H1 (cell line): ENCODE results near the gene RPS6KB2. TPM values are rescaled to one million over a fixed set of nuclear protein-coding genes. Genes with fewer than 3 reads are reported as not detected.
A peak's percentile ranks its signal among the peaks of the same experiment; 100 is the strongest.

Source experiments
- CTCF ChIA-PET: fragments of 300-600 bp; sonication (Branson Sonifier 250); formaldehyde crosslinking; loops from one replicate; lab custom pipeline; 2021; ENCODE audit not compliant: partially characterized antibody; lab: Charles Lee
- POLR2A ChIA-PET: fragments of 300-600 bp; sonication (Branson Sonifier 250); formaldehyde crosslinking; loops from one replicate; lab custom pipeline; 2021; ENCODE audit warnings: inconsistent platforms; ENCODE audit not compliant: partially characterized antibody; lab: Charles Lee
- DNase-seq, 2 experiments: peaks; one replicate each; pipeline versions ENCODE4 v3.0.0 to v3.0.0-alpha.2; 2010 to 2022; ENCODE audit warnings: low spot score in 2 of 2, low read depth in 1 of 2, mixed read lengths in 1 of 2
- FAIRE-seq: peaks from 2 replicates; lab custom pipeline; 2011; peaks lifted over from hg19 to GRCh38; lab: Jason Lieb, UNC
- H2AFZ ChIP-seq: 2 replicates; pipeline ENCODE4 v1.8.1; 2012; ENCODE audit warnings: low read length, inconsistent platforms
- H2AK5ac ChIP-seq: 2 replicates; pipeline ENCODE4 v1.6.1; 2013; ENCODE audit warnings: low read depth, low read length
- H2BK120ac ChIP-seq: replicated peaks from 2 replicates; pipeline ENCODE3; 2013; ENCODE audit warnings: low read depth, low read length, inconsistent platforms
- H2BK12ac ChIP-seq: 2 replicates; pipeline ENCODE4 v1.6.1; 2013; ENCODE audit warnings: low read depth, low read length
- H2BK15ac ChIP-seq: 2 replicates; pipeline ENCODE4 v1.6.1; 2013; ENCODE audit warnings: low read length
- H2BK20ac ChIP-seq: 2 replicates; pipeline ENCODE4 v1.6.1; 2013; ENCODE audit warnings: low read length
- H2BK5ac ChIP-seq: 2 replicates; pipeline ENCODE4 v1.6.1; 2013; ENCODE audit warnings: low read depth, low read length
- H3K14ac ChIP-seq: 2 replicates; pipeline ENCODE4 v1.6.1; 2013; ENCODE audit warnings: inconsistent platforms; ENCODE audit not compliant: insufficient read length
- H3K18ac ChIP-seq: 2 replicates; pipeline ENCODE4 v1.6.1; 2013; ENCODE audit warnings: low read length; ENCODE audit errors: extremely low read depth
- H3K23ac ChIP-seq: 2 replicates; pipeline ENCODE4 v1.6.1; 2013; ENCODE audit warnings: inconsistent platforms; ENCODE audit not compliant: insufficient read length
- H3K23me2 ChIP-seq: 2 replicates; pipeline ENCODE4 v1.6.1; 2013; ENCODE audit warnings: low read depth, low read length
- H3K27ac ChIP-seq: 2 replicates; pipeline ENCODE4 v1.6.1; 2011; ENCODE audit warnings: low read depth, low read length, inconsistent platforms
- H3K27me3 ChIP-seq, 4 experiments: replicated peaks in 1 of 4; 1 replicate in 1 of 4; 2 replicates in 3 of 4; pipeline versions ENCODE4 v1.6.1 to v1.8.1; 2011 to 2013; ENCODE audit warnings: low read length in 3 of 4, mild to moderate bottlenecking in 3 of 4, inconsistent platforms in 2 of 4, mixed read lengths in 2 of 4, moderate library complexity in 1 of 4; ENCODE audit not compliant: control insufficient read depth in 3 of 4, insufficient read depth in 3 of 4; ENCODE audit errors: extremely low read depth in 1 of 4
- H3K36me3 ChIP-seq, 4 experiments: 2 replicates each; pipeline versions ENCODE4 v1.6.1 to v1.8.1; 2011 to 2013; ENCODE audit warnings: mild to moderate bottlenecking in 4 of 4, low read length in 3 of 4, moderate library complexity in 2 of 4, control low read depth in 1 of 4, inconsistent platforms in 1 of 4; ENCODE audit not compliant: insufficient read depth in 4 of 4, control insufficient read depth in 2 of 4
- H3K4ac ChIP-seq: replicated peaks from 2 replicates; pipeline ENCODE3; 2013; ENCODE audit warnings: low read length, low read depth, mixed read lengths, inconsistent platforms; ENCODE audit not compliant: insufficient read length
- H3K4me1 ChIP-seq, 4 experiments: replicated peaks in 1 of 4; 1 replicate in 1 of 4; 2 replicates in 3 of 4; pipeline versions ENCODE4 v1.6.1 to v1.8.1; 2011 to 2013; ENCODE audit warnings: low read length in 3 of 4, inconsistent platforms in 2 of 4, mixed read lengths in 1 of 4; ENCODE audit not compliant: insufficient read depth in 4 of 4, control insufficient read depth in 3 of 4
- H3K4me2 ChIP-seq, 2 experiments: 2 replicates each; pipeline versions ENCODE4 v1.6.1 to v1.8.1; 2011 to 2013; ENCODE audit warnings: low read depth in 2 of 2, low read length in 2 of 2, control low read depth in 1 of 2, inconsistent platforms in 1 of 2, mild to moderate bottlenecking in 1 of 2; ENCODE audit not compliant: insufficient read depth in 1 of 2
- H3K4me3 ChIP-seq, 4 experiments: fragments of 200-600, 300-600 bp in 1 of 4; sonication (generic), shearing (Covaris generic), sonication (Bioruptor Twin) in 1 of 4; 2 replicates each; pipeline versions ENCODE4 v1.5.1 to v1.8.1; 2011 to 2016; ENCODE audit warnings: low read length in 4 of 4, low read depth in 3 of 4, control low read depth in 2 of 4, inconsistent platforms in 2 of 4, mild to moderate bottlenecking in 2 of 4, mixed read lengths in 1 of 4, moderate library complexity in 1 of 4; ENCODE audit not compliant: insufficient read depth in 2 of 4; ENCODE audit errors: extremely low read depth in 1 of 4
- H3K56ac ChIP-seq: replicated peaks from 2 replicates; pipeline ENCODE3; 2013; ENCODE audit warnings: low read depth, mild to moderate bottlenecking, mixed read lengths, low read length, inconsistent platforms; ENCODE audit not compliant: insufficient read length
- H3K79me1 ChIP-seq: 2 replicates; pipeline ENCODE4 v1.6.1; 2013; ENCODE audit warnings: low read depth, low read length, control low read depth
- H3K79me2 ChIP-seq, 2 experiments: 2 replicates each; pipeline versions ENCODE4 v1.6.1 to v1.8.1; 2012 to 2013; ENCODE audit warnings: low read length in 2 of 2, mild to moderate bottlenecking in 2 of 2, inconsistent platforms in 1 of 2; ENCODE audit not compliant: insufficient read depth in 2 of 2, control insufficient read depth in 1 of 2
- H3K9ac ChIP-seq, 4 experiments: replicated peaks in 1 of 4; 1 replicate in 1 of 4; 2 replicates in 3 of 4; pipeline versions ENCODE4 v1.6.1 to v1.8.1; 2011 to 2013; ENCODE audit warnings: low read depth in 3 of 4, low read length in 3 of 4, control low read depth in 2 of 4, mild to moderate bottlenecking in 2 of 4, moderate library complexity in 2 of 4, inconsistent platforms in 1 of 4; ENCODE audit errors: extremely low read depth in 1 of 4
- H3K9me3 ChIP-seq, 2 experiments: 2 replicates each; pipeline versions ENCODE4 v1.6.1 to v1.8.1; 2012 to 2013; ENCODE audit warnings: mild to moderate bottlenecking in 2 of 2, moderate library complexity in 2 of 2, control low read depth in 1 of 2, inconsistent platforms in 1 of 2, low read depth in 1 of 2, low read length in 1 of 2, mixed read lengths in 1 of 2; ENCODE audit not compliant: insufficient read depth in 2 of 2
- H4K20me1 ChIP-seq, 2 experiments: replicated peaks in 1 of 2; 2 replicates each; pipeline versions ENCODE3 to v1.8.1; 2011 to 2013; ENCODE audit warnings: inconsistent platforms in 2 of 2, low read length in 2 of 2, mild to moderate bottlenecking in 1 of 2; ENCODE audit not compliant: insufficient read depth in 2 of 2, control insufficient read depth in 1 of 2
- H4K5ac ChIP-seq: 2 replicates; pipeline ENCODE4 v1.6.1; 2013; ENCODE audit warnings: low read length, low read depth, mixed read lengths, inconsistent platforms; ENCODE audit not compliant: insufficient read length
- H4K8ac ChIP-seq: 2 replicates; pipeline ENCODE4 v1.8.0; 2013; ENCODE audit warnings: mild to moderate bottlenecking, moderate library complexity, low read length, inconsistent platforms; ENCODE audit not compliant: insufficient read depth; ENCODE audit errors: extremely low read depth
- H4K91ac ChIP-seq: replicated peaks from 2 replicates; pipeline ENCODE3; 2013; ENCODE audit warnings: low read length, mixed read lengths, inconsistent platforms; ENCODE audit not compliant: insufficient read length
- CEBPB ChIP-seq: IDR thresholded peaks from 2 replicates; pipeline ENCODE4 v1.6.1; 2012; ENCODE audit warnings: low read depth, low read length
- CHD1 ChIP-seq: IDR thresholded peaks from 2 replicates; pipeline ENCODE4 v1.6.1; 2012; ENCODE audit warnings: low read depth, low read length, improper control_type of control experiment
- CHD2 ChIP-seq: IDR thresholded peaks from 2 replicates; pipeline ENCODE4 v1.6.1; 2012; ENCODE audit warnings: low read length, improper control_type of control experiment
- EGR1 ChIP-seq: IDR thresholded peaks from 2 replicates; pipeline ENCODE4 v1.6.1; 2011; ENCODE audit warnings: low read depth, low read length, borderline replicate concordance
- EP300 ChIP-seq, 2 experiments: IDR thresholded peaks; 1 replicate in 1 of 2; 2 replicates in 1 of 2; pipeline ENCODE4 v1.6.1; 2011 to 2012; ENCODE audit warnings: low read depth in 2 of 2, low read length in 2 of 2, mild to moderate bottlenecking in 2 of 2, borderline replicate concordance in 1 of 2, inconsistent platforms in 1 of 2, moderate library complexity in 1 of 2
- POU5F1 ChIP-seq: IDR thresholded peaks from 2 replicates; pipeline ENCODE4 v1.6.1; 2011; ENCODE audit warnings: low read depth, mild to moderate bottlenecking, low read length, moderate library complexity
- RNF2 ChIP-seq: fragments of 200-900, 300-1000 bp; sonication (generic); IDR thresholded peaks from 2 replicates; pipeline ENCODE4 v1.7.1; 2016; ENCODE audit warnings: borderline replicate concordance, low read depth, mild to moderate bottlenecking, antibody characterized with exemption, low read length; ENCODE audit not compliant: poor library complexity, severe bottlenecking; ENCODE audit errors: missing control alignments
- SIN3A ChIP-seq, 2 experiments: IDR thresholded peaks in 1 of 2; conservative IDR thresholded peaks in 1 of 2; 2 replicates each; pipeline ENCODE4 v1.6.1; 2011 to 2012; ENCODE audit warnings: low read length in 2 of 2, improper control_type of control experiment in 1 of 2, low read depth in 1 of 2, mild to moderate bottlenecking in 1 of 2
- SP2 ChIP-seq: IDR thresholded peaks from 2 replicates; pipeline ENCODE4 v1.6.1; 2012; ENCODE audit warnings: mild to moderate bottlenecking, low read length, inconsistent platforms
- SRF ChIP-seq: IDR thresholded peaks from 2 replicates; pipeline ENCODE4 v1.6.1; 2011; ENCODE audit warnings: mild to moderate bottlenecking, low read depth, low read length, moderate library complexity
- TBP ChIP-seq: IDR thresholded peaks from 2 replicates; pipeline ENCODE4 v1.6.1; 2011; ENCODE audit warnings: low read depth, low read length, improper control_type of control experiment
- TEAD4 ChIP-seq: IDR thresholded peaks from 2 replicates; pipeline ENCODE4 v1.6.1; 2012; ENCODE audit warnings: low read depth, low read length, inconsistent platforms, mixed read lengths
- WGBS, 2 experiments: shearing (Covaris generic) in 1 of 2; methylation state at CpG; one replicate each; pipeline versions ENCODE4 v1.1.6 to v1.1.7; 2013 to 2015; ENCODE audit warnings: low lambda C conversion rate in 2 of 2, mixed read lengths in 2 of 2, inconsistent platforms in 1 of 2, low coverage in 1 of 2, missing lambda C conversion rate in 1 of 2; ENCODE audit not compliant: insufficient replicate concordance in 2 of 2, insufficient coverage in 1 of 2, insufficient read length in 1 of 2; ENCODE audit errors: extremely low coverage in 1 of 2, missing lambda C conversion rate in 1 of 2; 5-methylcytosine and 5-hydroxymethylcytosine counted together
- polyA plus RNA-seq, 7 experiments: library from polyadenylated mRNA; depleted of rRNA in 3 of 7; stranded (reverse) in 5 of 7; unstranded in 2 of 7; fragments of >200 nt in 5 of 7; fragments of 200-250 nt in 2 of 7; gene quantifications; 1 replicate in 5 of 7; 2 replicates in 1 of 7; 4 replicates in 1 of 7; pipeline versions ENCODE4 v1.2.1 to v1.2.3, GENCODE V29; 2011 to 2013; ENCODE audit warnings: missing spikeins in 2 of 7, mixed read lengths in 2 of 7
- total RNA-seq: library from RNA; stranded (reverse); fragmentation: NEBNext Ultra II Directional; extraction: Animal tissue kit (Norgen Biotek cat#: 25700); gene quantifications from 2 replicates; pipeline ENCODE4 v1.2.1, GENCODE V29; 2021
- TF ChIP-seq, protein P1 (sequence below): IDR thresholded peaks from 2 replicates; pipeline ENCODE4 v1.6.1; 2012; ENCODE audit warnings: inconsistent platforms

The RPS6KB2 gene
- total and polyA plus RNA-seq, 2 of the 8 experiments (the other 6 are each of a cell fraction or from before 2014, with no cell fraction given): 41.0 to 47.1 TPM

DNA sequence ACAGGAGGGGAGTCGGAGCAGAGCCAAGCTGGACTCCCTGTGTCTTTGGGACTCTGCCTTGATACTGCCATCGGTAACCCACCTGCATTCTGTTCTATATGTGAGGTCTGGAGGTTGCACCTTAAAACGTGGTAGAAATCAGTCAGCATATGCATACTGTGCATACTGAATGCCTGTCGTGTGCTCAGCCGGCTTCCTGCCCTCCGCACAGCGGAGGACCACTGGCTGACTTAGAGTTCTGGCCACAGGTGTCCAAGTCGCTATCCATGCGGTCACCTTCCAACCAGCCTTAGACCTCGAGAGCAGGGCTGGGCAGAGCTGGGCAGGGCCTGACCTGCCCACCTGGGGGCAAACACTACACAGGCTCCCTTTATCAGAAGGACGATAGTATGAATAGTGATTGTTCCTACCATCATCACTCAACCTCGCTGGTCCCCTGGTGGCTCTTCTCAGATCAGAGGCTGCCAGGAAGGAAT, 20.6 kb upstream of the RPS6KB2 start:
- Histone ChIP-seq H2BK120ac (no peak overlapping the region), H2AFZ (no peak overlapping the region), H2BK5ac (0 out of 2 replicates have a peak overlapping the region, but pooled peaks have one; percentile 24), H3K79me1 (no peaks in the 10 kb centered on the region), H3K56ac (no peak overlapping the region), H3K27me3 (peaks cover 0 to 15% (median 5%) of the 10 kb centered on the region in 4 experiments; a peak in 3 of 7 replicates), H4K8ac (no peak overlapping the region), H3K4ac (no peak overlapping the region), H2BK15ac (0 out of 2 replicates have a peak overlapping the region, but pooled peaks have one; percentile 46), H3K4me1 (peaks cover 0 to 11% (median 7%) of the 10 kb centered on the region in 4 experiments; a peak in 5 of 7 replicates), H4K91ac (no peak overlapping the region), H3K23ac (no peak overlapping the region), H4K5ac (no peak overlapping the region), H3K36me3 (no peaks in the 10 kb centered on the region), H3K14ac (no peak overlapping the region), H3K9me3 (no peaks in the 10 kb centered on the region), H3K4me2 (no peak overlapping the region), H2AK5ac (peak overlapping the region; percentile 1; the same call in 1 of the 2 replicates), H2BK12ac (no peak overlapping the region), H4K20me1 (no peaks in the 10 kb centered on the region), H3K18ac (no peak overlapping the region), H3K79me2 (no peaks in the 10 kb centered on the region), H2BK20ac (no peak overlapping the region), H3K9ac (no peak overlapping the region), H3K23me2 (no peaks in the 10 kb centered on the region), H3K27ac (no peak overlapping the region), H3K4me3 (no peak overlapping the region)
- POLR2A ChIA-PET: interaction anchor here (0.9 to 1.9 kb wide), 11 partner anchors 10 to 119 kb away, joined by 3 to 8 read pairs (median 3); partner anchors contain the start of genes ANKRD13D, POLD4, PTPRCAP and RAD9A
- no peak for TF ChIP-seq POU5F1
- TF ChIP-seq TEAD4: no peak
- no peak for TF ChIP-seq SP2
- TF ChIP-seq RNF2: no peak
- no peak for TF ChIP-seq SRF
- TF ChIP-seq SIN3A (conservative IDR thresholded peaks at IDR 0.05 in 1 of 2, IDR thresholded peaks at IDR 0.05 in 1 of 2; ENCODE audit: low read depth in 1 of 2, low read length in 2 of 2): no peak
- no peak for TF ChIP-seq CHD2
- TF ChIP-seq TBP: no peak
- no peak for TF ChIP-seq EP300 (IDR thresholded peaks at IDR 0.05; ENCODE audit: borderline replicate concordance in 1 of 2, low read depth in 2 of 2, low read length in 2 of 2)
- no peak for TF ChIP-seq CEBPB
- TF ChIP-seq EGR1: no peak
- no peak for TF ChIP-seq CHD1
- TF ChIP-seq, protein P1, sequence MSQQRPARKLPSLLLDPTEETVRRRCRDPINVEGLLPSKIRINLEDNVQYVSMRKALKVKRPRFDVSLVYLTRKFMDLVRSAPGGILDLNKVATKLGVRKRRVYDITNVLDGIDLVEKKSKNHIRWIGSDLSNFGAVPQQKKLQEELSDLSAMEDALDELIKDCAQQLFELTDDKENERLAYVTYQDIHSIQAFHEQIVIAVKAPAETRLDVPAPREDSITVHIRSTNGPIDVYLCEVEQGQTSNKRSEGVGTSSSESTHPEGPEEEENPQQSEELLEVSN: no peak
- no peak for FAIRE-seq
- CTCF ChIA-PET: interaction anchor here (0.5 to 1.2 kb wide), 6 partner anchors 9 to 146 kb away, joined by 3 to 6 read pairs (median 4); no protein-coding TSS in a partner anchor
- no peak for DNase-seq
- 79% methylated on average over 12 of the region's 12 CpGs; no CpG with 5 or more reads in 1 of the 2 experiments for WGBS, 2 experiments
